PC-3 (cell line): Measurements from ENCODE around the gene MAT2B. TPM values are rescaled to one million over a fixed set of nuclear protein-coding genes. Genes with fewer than 3 reads are reported as not detected.
A peak's percentile ranks its signal among the peaks of the same experiment; 100 is the strongest.

Source experiments
- ATAC-seq: fragments of 200-7000 bp; cut with Tn5 transposase; 2 replicates; pipeline ENCODE4 v1.9.1; 2020; ENCODE audit warnings: mild to moderate bottlenecking, moderate library complexity
- BruUV-seq: library from RNA; stranded (reverse); fragments of 400-500 nt; replicated peaks from 2 replicates; lab custom pipeline; 2021; lab: Mats Ljungman, UMichigan
- CTCF ChIA-PET: fragments of 300-600 bp; sonication (Branson Sonifier 250); formaldehyde crosslinking; loops from one replicate; lab custom pipeline; 2022; ENCODE audit warnings: antibody characterized with exemption; lab: Charles Lee
- POLR2A ChIA-PET: fragments of 300-600 bp; sonication (Branson Sonifier 250); formaldehyde crosslinking; loops from one replicate; lab custom pipeline; 2022; ENCODE audit warnings: antibody characterized with exemption; ENCODE audit not compliant: unreplicated experiment; lab: Charles Lee
- DNase-seq: peaks from one replicate; pipeline ENCODE4 v3.0.0-alpha.2; 2015
- H2AFZ ChIP-seq: fragments of 300-600 bp; sonication (generic); 2 replicates; pipeline ENCODE4 v1.6.0; 2016; ENCODE audit warnings: antibody characterized with exemption, low read length
- H3F3A ChIP-seq: fragments of 300-600 bp; sonication (generic); one replicate; pipeline ENCODE4 v1.6.0; 2017; ENCODE audit warnings: antibody characterized with exemption, low read length, control low read depth, mild to moderate bottlenecking; ENCODE audit not compliant: unreplicated experiment
- H3K27ac ChIP-seq: fragments of 300-600 bp; sonication (generic); 2 replicates; pipeline ENCODE4 v1.5.1; 2016; ENCODE audit warnings: mild to moderate bottlenecking, low read length
- H3K27me3 ChIP-seq: fragments of 300-600 bp; sonication (generic); 2 replicates; pipeline ENCODE4 v1.6.1; 2016; ENCODE audit warnings: low read length, mixed read lengths
- H3K36me3 ChIP-seq: fragments of 300-600 bp; sonication (generic); 2 replicates; pipeline ENCODE4 v1.6.1; 2016; ENCODE audit warnings: low read depth, mixed run types, low read length, mixed read lengths
- H3K4me1 ChIP-seq: fragments of 300-600 bp; sonication (generic); 2 replicates; pipeline ENCODE4 v1.5.1; 2016; ENCODE audit warnings: low read length; ENCODE audit not compliant: insufficient read depth
- H3K4me2 ChIP-seq: fragments of 300-600 bp; sonication (generic); 2 replicates; pipeline ENCODE4 v1.6.0; 2016; ENCODE audit warnings: low read length
- H3K4me3 ChIP-seq: fragments of 300-600 bp; sonication (generic); 2 replicates; pipeline ENCODE4 v1.5.1; 2016; ENCODE audit warnings: mild to moderate bottlenecking, low read length, mixed read lengths
- H3K79me2 ChIP-seq: fragments of 300-600 bp; sonication (generic); 2 replicates; pipeline ENCODE4 v1.6.1; 2017; ENCODE audit warnings: low read length, mixed read lengths
- H3K9ac ChIP-seq: fragments of 300-600 bp; sonication (generic); 2 replicates; pipeline ENCODE4 v1.6.0; 2016; ENCODE audit warnings: mild to moderate bottlenecking, low read length
- H3K9me2 ChIP-seq: fragments of 300-600 bp; sonication (generic); replicated peaks from 2 replicates; pipeline ENCODE4 v1.6.1; 2016; ENCODE audit warnings: mixed run types, low read length, mixed read lengths
- H3K9me3 ChIP-seq: fragments of 300-600 bp; sonication (generic); 2 replicates; pipeline ENCODE4 v1.6.1; 2016; ENCODE audit warnings: low read length, mixed read lengths
- H4K20me1 ChIP-seq: fragments of 300-600 bp; sonication (generic); 2 replicates; pipeline ENCODE4 v1.6.1; 2016; ENCODE audit warnings: low read length, mixed read lengths
- CTCF ChIP-seq: fragments of 300-600 bp; sonication (generic); conservative IDR thresholded peaks from 2 replicates; pipeline ENCODE4 v1.5.1; 2017; ENCODE audit warnings: antibody characterized with exemption, low read depth, mild to moderate bottlenecking, low read length
- EZH2 ChIP-seq: fragments of 300-600 bp; sonication (generic); IDR thresholded peaks from one replicate; pipeline ENCODE4 v1.6.1; 2017; ENCODE audit warnings: antibody characterized with exemption, mild to moderate bottlenecking, low read length; ENCODE audit not compliant: unreplicated experiment
- EZH2phosphoT487 ChIP-seq: fragments of 300-600 bp; sonication (generic); IDR thresholded peaks from 2 replicates; pipeline ENCODE4 v1.6.1; 2018; ENCODE audit warnings: mild to moderate bottlenecking, antibody characterized with exemption, low read length, borderline replicate concordance
- intact Hi-C: fragments of 100-400 bp; cut with micrococcal nuclease; formaldehyde crosslinking; loops from 2 replicates; pipeline ENCODE4 v1.9.0; 2023
- total RNA-seq: library from RNA; depleted of rRNA; stranded (reverse); fragments of >200 nt; gene quantifications from 2 replicates; pipeline ENCODE4 v1.2.3, GENCODE V29; 2014

Gene MAT2B
- total RNA-seq, 1 experiment from 2014 or later, result 24.3 TPM

- no peak for DNase-seq
- ATAC-seq, result no peak
- H3K27me3 ChIP-seq, result no peaks in the 10 kb centered on the region
- H3K9me3 ChIP-seq, result no peaks in the 10 kb centered on the region
- intact Hi-C loops, result no loop called here
- TF ChIP-seq EZH2phosphoT487, result no peak
- TF ChIP-seq CTCF, result no peak
- TF ChIP-seq EZH2, result no peak
- BruUV-seq, result no TSS peak
- no peak overlapping the region for H3K9ac ChIP-seq
- peaks cover 10% of the 10 kb centered on the region for H3K4me1 ChIP-seq
- POLR2A ChIA-PET, result no interaction called here
- peak overlapping the region; percentile 82; the same call in 1 of the 2 replicates for H3K4me3 ChIP-seq
- no peaks in the 10 kb centered on the region; the same call in 1 of the 2 replicates for H4K20me1 ChIP-seq
- peaks cover 79% of the 10 kb centered on the region for H3K79me2 ChIP-seq
- H3F3A ChIP-seq, result no peaks in the 10 kb centered on the region
- CTCF ChIA-PET, result no interaction called here
- peak overlapping the region; percentile 91 for H3K4me2 ChIP-seq
- H2AFZ ChIP-seq, result peak overlapping the region; percentile 73
- H3K27ac ChIP-seq, result no peak overlapping the region
- no peaks in the 10 kb centered on the region for H3K9me2 ChIP-seq
- H3K36me3 ChIP-seq, result peaks cover 19% of the 10 kb centered on the region
These were observed 42.4 kb upstream of the MAT2B start for GRCh38 chr5:163463063-163463435.

GRCh38 chr5:163467682-163468081 lies 37.7 kb upstream of the MAT2B start:
- CTCF ChIA-PET, result no interaction called here
- no peaks in the 10 kb centered on the region for H3K27me3 ChIP-seq
- H3K4me3 ChIP-seq, result no peak overlapping the region
- no peaks in the 10 kb centered on the region for H3K9me3 ChIP-seq
- no peak overlapping the region for H2AFZ ChIP-seq
- H3F3A ChIP-seq, result no peaks in the 10 kb centered on the region
- no peak overlapping the region for H3K9ac ChIP-seq
- peaks cover under 1% of the 10 kb centered on the region for H3K4me1 ChIP-seq
- H3K79me2 ChIP-seq, result peaks cover 38% of the 10 kb centered on the region
- H3K9me2 ChIP-seq, result no peaks in the 10 kb centered on the region
- BruUV-seq, result no TSS peak
- ATAC-seq (peak; percentile 31; the same call in 1 of the 2 replicates), DNase-seq (no peak)
- TF ChIP-seq EZH2 (no peak), CTCF (no peak), EZH2phosphoT487 (no peak)
- POLR2A ChIA-PET, result interaction anchor here (0.8 kb wide), 1 partner anchor 30 kb away, joined by 4 read pairs; the partner anchor contains the start of gene CCNG1
- H3K36me3 ChIP-seq, result peaks cover 53% of the 10 kb centered on the region
- no peak overlapping the region for H3K27ac ChIP-seq
- H3K4me2 ChIP-seq, result no peak overlapping the region
- intact Hi-C loops, result no loop called here
- H4K20me1 ChIP-seq, result no peaks in the 10 kb centered on the region

- ATAC-seq (peak; percentile 64; the same call in 1 of the 2 replicates), DNase-seq (peak; percentile 48)
- Histone ChIP-seq H3F3A (no peaks in the 10 kb centered on the region), H3K4me3 (no peak overlapping the region), H3K9me2 (no peaks in the 10 kb centered on the region), H2AFZ (no peak overlapping the region), H3K4me2 (no peak overlapping the region), H3K27ac (no peak overlapping the region), H3K9me3 (no peaks in the 10 kb centered on the region), H3K79me2 (no peaks in the 10 kb centered on the region), H4K20me1 (no peaks in the 10 kb centered on the region), H3K9ac (no peak overlapping the region), H3K4me1 (peaks cover 18% of the 10 kb centered on the region), H3K27me3 (no peaks in the 10 kb centered on the region), H3K36me3 (peaks cover 68% of the 10 kb centered on the region)
- ChIA-PET POLR2A (no interaction called here), CTCF (no interaction called here)
- BruUV-seq, result no TSS peak
- peak; percentile 65 for TF ChIP-seq CTCF
- TF ChIP-seq EZH2, result no peak
- intact Hi-C loops, result loop anchor here (1.0 kb wide), 1 partner anchor 30 kb away; no protein-coding TSS in a partner anchor
These were observed 31.7 kb upstream of the MAT2B start for GRCh38 chr5:163473635-163474243.
